ENCODE data around the gene SLC51A. TPM values are rescaled to one million over a fixed set of nuclear protein-coding genes. Genes with fewer than 3 reads are reported as not detected.

SLC51A gene
- total RNA-seq, 2 donors from 2014 or later = not detected

DNA sequence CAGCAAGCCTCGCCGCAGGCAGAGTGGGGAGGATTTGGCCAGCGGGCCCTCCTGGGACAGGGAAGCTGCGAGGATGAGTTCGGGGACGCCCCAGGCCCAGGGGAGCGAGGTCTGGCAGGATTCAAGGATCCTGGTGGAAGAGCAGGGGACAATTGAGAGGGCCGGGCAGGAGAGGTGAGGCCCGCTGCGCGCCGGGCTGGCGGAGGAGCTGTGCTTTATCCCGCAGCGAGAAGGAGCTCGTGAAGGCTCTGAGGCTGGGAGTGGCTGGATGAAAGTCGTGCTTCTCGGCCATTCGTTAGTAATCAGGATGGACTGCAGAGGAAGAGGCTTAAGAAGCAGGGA is 3.6 kb downstream of the SLC51A start:
- peak overlapping the region; percentile 80 to 91 for H3K27ac Mint-ChIP-seq
- DNase-seq (ENCODE audit: low spot score in 2 of 2) = no peak

DNA sequence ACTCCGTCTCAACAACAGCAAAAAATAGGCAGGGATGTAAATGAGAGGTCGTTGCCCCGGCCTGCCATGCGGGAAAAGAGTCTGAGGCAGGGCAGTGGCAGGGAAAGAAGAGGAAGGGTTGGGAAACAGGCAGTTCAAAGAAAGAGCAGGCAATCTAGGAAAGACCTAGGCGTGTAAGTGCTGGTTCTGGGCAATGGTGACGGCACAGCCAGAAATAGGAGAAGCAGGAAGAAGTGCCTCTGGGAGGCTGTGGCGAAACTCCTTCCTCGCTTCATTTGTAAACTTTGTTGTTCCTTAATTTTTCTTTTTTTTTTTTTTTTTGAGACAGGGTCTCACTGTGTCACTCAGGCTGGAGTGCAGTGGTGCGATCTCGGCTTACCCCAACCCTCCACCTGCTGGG is 4.3 kb downstream of the SLC51A start:
- ATAC-seq (no peak), DNase-seq (ENCODE audit: low spot score in 2 of 2) (no peak)
- Mint-ChIP-seq H3K9me3 (no peaks in the 10 kb centered on the region), H3K36me3 (no peaks in the 10 kb centered on the region), H3K27ac (peak overlapping the region in 1 of 2 donors; percentile 79)

More for the DNA sequence above, 3.6 kb downstream of the SLC51A start:
- Mint-ChIP-seq H3K9me3 (no peaks in the 10 kb centered on the region), H3K36me3 (no peaks in the 10 kb centered on the region)
- ATAC-seq = no peak

DNA sequence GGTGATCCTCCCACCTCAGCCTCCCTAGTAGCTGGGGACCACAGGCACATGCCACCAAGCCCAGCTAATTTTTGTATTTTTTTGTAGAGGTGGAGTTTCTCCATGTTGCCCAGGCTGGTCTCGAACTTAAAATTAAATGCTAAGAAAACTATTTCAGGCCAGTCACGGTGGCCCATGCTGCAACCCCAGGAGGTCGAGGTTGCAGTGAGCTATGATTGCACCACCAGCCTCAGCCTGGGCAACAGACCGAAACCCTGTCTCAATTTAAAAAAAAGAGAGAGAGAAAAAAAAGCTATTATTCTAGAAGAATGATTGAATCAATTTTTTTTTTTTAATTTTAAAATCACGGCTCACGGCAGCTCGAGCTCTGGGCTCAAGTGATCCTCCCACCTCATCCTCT is 4.7 kb downstream of the SLC51A start:
- Mint-ChIP-seq H3K36me3 (no peaks in the 10 kb centered on the region), H3K27ac (no peak overlapping the region), H3K9me3 (no peaks in the 10 kb centered on the region)
- no peak for DNase-seq (ENCODE audit: low spot score in 2 of 2)
- no peak for ATAC-seq

DNA sequence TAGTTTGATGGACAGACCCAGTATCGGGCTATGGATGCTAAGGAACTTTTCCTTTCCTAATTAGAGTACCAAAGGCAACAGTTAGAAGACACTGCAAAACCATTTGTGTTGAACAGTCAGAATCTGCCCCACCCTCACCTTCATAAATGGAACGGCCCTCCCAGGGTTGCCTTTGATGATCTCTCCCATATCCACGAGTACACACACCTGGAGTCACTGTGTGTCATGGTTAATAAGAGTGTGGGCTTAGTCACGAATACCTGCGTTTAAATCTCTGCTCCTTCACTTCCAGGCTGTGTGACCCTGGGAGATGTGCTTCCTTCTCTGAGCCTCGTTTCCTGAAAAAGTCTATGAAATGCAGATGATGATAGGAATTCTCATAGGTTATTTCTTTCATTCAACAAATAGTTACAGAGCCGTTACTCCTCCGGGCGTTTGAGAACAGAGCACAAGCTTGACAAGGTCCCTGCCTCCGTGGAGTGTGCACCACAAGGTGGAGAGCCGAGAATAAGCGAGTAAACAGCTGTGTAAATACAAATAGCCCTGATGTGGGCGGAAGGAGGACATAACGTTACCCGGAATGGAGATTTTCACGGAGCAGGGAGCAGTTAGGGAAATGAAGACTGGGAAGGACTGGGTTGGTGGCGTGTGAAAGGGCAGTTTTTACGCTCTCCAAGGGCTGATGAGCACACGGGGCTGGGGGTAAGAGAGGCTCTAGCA is 6.7 kb downstream of the SLC51A start:
- no peak for ATAC-seq
- Mint-ChIP-seq H3K9me3 (no peaks in the 10 kb centered on the region), H3K27ac (no peak overlapping the region), H3K36me3 (no peaks in the 10 kb centered on the region)
- no peak for DNase-seq (ENCODE audit: low spot score in 2 of 2)

DNA sequence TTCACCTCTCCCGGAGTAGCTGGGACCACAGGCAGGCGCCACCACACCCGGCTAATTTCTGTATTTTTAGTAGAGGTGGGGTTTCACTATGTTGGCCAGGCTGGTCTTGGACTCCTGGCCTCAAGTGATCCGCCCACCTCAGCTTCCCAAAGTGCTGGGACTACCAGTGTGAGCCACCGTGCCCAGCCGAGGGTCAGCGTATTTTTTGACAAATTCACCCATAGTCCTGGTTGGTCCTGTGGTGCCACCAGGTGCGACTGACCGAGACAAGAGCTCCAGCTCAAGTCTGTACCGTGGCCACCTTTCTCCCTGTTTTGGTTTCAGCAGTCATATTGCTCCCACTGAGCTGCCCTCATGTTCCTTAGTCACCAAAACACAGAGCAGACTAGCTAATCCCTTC is 8.8 kb downstream of the SLC51A start:
- no peak for DNase-seq (ENCODE audit: low spot score in 2 of 2)
- Mint-ChIP-seq H3K27ac (no peak overlapping the region), H3K36me3 (no peaks in the 10 kb centered on the region), H3K9me3 (no peaks in the 10 kb centered on the region)
- ATAC-seq = no peak

DNA sequence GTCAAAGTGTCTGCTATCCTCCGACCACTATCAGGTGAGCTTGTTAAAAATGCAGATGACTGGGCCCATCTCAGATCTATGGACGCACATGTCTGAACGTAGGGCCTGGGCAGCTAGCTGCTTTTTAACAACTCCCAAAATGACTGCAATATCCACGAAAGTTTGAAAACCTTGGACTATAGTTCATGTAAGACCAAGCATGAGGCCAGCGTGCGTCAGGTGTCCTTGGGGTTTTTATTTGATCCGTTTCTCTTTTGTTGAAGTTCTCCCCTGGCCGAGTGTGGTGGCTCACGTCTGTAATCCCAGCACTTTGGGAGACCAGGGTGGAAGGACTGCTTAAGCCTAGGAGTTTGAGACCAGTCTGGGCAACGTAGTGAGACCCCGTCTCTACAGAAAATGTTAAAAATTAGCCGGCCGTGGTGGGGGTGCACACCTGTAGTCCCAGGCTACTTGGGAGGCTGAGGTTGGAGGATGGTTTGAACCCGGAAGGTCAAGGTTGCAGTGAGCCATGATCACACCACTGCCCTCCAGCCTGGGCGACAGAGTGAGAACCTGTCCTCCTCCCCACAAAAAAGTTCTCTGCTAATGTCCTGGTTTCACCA is 9.5 kb downstream of the SLC51A start:
- ATAC-seq (no peak), DNase-seq (ENCODE audit: low spot score in 2 of 2) (no peak)
- Mint-ChIP-seq H3K27ac (no peak overlapping the region), H3K36me3 (no peaks in the 10 kb centered on the region), H3K9me3 (no peaks in the 10 kb centered on the region)

DNA sequence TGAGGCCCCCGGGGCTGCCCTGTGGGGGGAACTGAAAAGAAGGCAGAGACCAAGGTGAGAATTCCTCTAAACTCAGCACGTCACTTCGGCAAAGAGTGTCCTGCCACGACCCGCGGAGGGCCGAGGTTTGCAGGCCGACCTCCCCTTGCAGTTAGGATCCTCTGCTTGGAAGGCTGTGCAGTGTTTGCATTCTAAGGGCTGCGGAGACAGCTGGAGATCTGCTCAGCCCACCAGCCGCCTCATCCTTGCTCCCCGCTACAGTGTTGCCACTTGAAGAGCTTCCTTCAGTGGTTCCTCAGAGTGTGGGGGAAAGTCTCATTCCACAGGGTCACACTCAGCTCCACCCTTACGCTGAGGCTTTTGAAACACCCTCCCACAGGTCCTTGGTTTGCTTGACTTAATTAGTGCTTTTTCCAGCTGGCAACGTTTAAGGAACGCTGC is 10.8 kb downstream of the SLC51A start:
- DNase-seq (ENCODE audit: low spot score in 2 of 2) (no peak), ATAC-seq (peak in 1 of 2 donors; percentile 7)
- H3K9me3 Mint-ChIP-seq = no peaks in the 10 kb centered on the region
- H3K27ac Mint-ChIP-seq = no peak overlapping the region
- no peaks in the 10 kb centered on the region for H3K36me3 Mint-ChIP-seq

DNA sequence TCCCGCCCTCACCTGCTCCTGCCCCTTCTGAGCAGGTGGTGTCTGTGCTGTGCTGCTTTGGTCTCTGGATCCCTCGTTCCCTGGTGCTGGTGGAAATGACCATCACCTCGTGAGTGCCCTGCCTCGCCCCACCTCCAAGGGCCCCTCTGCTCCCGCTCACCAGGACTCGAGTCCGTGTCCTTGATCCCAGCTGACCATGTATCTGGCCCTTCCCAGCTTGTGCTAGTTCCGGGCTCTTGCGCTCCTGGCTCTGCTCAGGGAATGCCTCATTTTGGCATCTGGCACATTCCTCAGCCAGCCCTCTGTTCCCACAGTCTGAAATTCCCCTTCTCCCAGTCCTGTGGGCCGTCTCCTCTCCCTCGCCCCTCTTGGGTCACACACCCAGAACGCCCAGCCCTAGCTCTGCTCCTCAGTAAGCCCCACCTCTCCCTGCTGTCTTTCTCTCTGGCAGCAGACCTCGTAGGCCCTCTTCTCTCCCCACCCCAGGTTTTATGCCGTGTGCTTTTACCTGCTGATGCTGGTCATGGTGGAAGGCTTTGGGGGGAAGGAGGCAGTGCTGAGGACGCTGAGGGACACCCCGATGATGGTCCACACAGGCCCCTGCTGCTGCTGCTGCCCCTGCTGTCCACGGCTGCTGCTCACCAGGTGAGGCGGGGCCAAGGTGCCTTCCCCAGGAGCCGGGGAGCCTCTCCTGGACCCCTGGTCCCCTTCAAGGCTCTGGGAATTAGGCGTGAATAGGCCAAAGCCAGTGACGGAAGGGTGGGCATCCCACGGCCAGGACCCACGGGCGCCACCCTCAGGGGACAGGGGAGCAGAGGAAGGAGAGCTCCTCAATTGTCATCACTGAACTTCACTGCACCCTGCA is 11.5 kb downstream of the SLC51A start:
- H3K36me3 Mint-ChIP-seq = no peaks in the 10 kb centered on the region
- H3K9me3 Mint-ChIP-seq = no peaks in the 10 kb centered on the region
- peak in 1 of 2 donors; percentile 11 for ATAC-seq
- H3K27ac Mint-ChIP-seq = peak overlapping the region in 1 of 2 donors; percentile 29
- no peak for DNase-seq (ENCODE audit: low spot score in 2 of 2)

DNA sequence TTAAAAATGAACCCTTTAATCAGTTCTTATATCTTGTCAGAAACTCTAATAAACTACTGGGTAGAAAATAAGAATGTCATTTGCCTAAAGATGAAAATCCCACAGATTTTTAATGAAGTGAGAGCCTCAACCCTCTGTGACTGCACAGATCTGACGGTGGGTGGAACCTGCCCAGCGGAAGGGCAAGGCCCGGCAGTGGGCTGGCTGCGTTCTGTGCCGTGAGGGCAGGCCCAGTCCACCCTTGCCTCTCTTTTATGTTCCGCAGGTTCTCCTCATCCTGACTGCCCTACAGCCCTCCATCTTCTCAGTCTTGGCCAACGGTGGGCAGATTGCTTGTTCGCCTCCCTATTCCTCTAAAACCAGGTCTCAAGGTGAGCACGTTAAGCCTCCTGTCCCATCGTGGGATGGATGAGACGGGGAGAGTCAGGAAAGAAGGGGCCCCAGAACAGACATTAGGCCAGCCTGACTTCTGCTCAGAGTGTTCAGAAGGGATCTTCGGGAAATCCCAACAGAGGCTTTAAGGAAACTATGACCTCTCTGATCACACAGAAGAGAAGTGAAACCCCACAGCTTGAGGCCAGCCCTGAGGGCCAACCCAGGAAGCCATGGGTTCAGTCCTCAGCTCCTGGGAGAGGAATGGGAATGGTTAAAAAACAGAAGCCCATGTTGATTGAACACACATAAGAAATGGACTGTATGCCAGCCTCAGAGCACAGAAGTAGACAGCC is 16.0 kb downstream of the SLC51A start:
- H3K27ac Mint-ChIP-seq = peak overlapping the region in 1 of 2 donors; percentile 67

DNA sequence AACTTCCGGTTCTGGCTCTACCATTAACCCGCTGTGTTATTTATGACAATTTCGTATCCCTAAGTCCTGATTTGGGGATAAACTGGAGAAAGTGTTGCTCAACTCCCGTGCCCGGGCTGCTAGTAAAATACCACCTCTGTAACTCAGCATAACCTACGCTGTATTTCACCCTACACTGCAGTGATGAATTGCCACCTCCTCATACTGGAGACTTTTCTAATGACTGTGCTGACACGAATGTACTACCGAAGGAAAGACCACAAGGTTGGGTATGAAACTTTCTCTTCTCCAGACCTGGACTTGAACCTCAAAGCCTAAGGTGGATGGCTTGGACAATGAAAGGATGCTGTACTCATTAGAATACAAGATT is 16.5 kb downstream of the SLC51A start:
- DNase-seq (ENCODE audit: low spot score in 2 of 2) (no peak), ATAC-seq (peak; percentile 65 to 79)
- Mint-ChIP-seq H3K9me3 (no peaks in the 10 kb centered on the region), H3K27ac (peak overlapping the region in 1 of 2 donors; percentile 67), H3K36me3 (no peaks in the 10 kb centered on the region)

More for the DNA sequence above, 16.0 kb downstream of the SLC51A start:
- ATAC-seq (peak; percentile 65), DNase-seq (ENCODE audit: low spot score in 2 of 2) (no peak)
- Mint-ChIP-seq H3K9me3 (no peaks in the 10 kb centered on the region), H3K36me3 (no peaks in the 10 kb centered on the region)

DNA sequence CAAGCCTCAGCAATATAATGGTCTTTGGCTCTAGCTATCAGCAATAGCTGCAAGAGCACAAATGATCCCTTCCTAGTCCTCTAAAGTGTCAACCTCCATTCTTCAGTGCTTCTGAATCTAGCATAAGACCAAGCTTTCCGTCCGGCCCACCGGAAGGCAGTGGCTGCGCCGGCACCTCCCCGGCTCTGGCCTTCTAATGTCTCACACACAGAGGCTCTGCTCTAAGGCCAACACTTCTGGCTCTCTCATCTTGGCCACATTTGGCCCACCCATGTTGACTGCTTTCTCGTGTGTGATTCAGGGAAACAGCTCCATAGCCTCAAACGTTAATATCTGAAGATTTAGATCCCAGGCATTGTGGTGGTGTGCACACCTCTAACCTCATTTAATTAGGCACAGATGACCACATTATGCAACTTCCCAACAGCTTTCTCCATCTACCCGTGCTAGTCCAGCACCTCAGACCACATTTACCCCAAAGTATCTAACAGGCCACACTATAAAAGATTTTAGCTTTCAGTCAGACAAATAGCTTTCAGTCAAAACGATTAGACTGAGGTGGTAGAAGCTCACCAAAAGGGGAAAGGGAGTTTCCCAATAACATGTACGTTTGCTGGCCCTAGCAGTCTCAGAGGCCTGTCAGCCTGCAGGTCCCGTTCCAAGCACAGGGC is 19.3 kb downstream of the SLC51A start:
- no peaks in the 10 kb centered on the region for H3K36me3 Mint-ChIP-seq
- ATAC-seq (no peak), DNase-seq (ENCODE audit: low spot score in 2 of 2) (no peak)
- H3K9me3 Mint-ChIP-seq = no peaks in the 10 kb centered on the region
- peak overlapping the region in 1 of 2 donors; percentile 31 for H3K27ac Mint-ChIP-seq

DNA sequence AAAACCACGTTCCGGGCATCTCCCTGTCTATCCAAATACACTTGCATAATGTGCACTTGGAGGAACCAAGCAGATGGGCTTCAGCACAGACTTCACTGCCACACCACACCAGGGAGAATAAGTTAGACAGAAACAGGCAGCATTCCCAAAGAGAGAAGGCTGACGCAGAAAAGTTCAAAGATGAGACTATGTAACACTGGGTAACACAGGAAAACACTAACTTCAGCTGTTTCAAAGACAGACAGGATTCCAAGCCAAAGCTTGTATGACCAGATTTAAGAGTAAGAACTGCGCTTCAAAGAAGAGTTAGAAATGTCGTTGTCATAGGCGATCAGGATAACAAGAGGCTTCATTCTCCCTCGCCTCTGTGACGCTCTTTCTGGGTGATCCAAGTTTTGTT is 19.9 kb downstream of the SLC51A start:
- Mint-ChIP-seq H3K36me3 (peaks cover 0 to under 1% of the 10 kb centered on the region in 2 donors), H3K27ac (peak overlapping the region in 1 of 2 donors; percentile 18), H3K9me3 (no peaks in the 10 kb centered on the region)
- DNase-seq (ENCODE audit: low spot score in 2 of 2) (no peak), ATAC-seq (no peak)

DNA sequence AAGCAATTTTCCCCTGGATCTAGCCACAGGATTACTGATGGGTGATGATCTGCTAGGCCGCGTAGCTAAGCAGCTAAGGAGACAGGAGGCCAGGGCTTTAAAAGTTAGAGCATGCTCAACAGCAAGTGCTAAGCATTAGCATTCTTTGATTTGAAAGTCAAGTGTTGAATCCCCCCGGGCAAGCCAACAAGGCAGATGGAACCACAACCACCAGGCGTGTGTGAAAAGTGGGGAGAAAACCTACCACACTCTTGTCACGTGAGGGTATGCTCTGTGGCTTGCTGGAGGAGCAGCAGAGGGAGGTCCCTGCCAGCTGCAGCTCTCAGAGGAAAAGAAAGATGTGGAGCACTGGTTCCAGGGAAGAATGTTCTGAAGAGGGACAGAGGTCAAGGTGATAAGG is 20.9 kb downstream of the SLC51A start:
- Mint-ChIP-seq H3K9me3 (no peaks in the 10 kb centered on the region), H3K27ac (no peak overlapping the region), H3K36me3 (peaks cover 0 to 5% of the 10 kb centered on the region in 2 donors)
- DNase-seq (ENCODE audit: low spot score in 2 of 2) (no peak), ATAC-seq (no peak)

DNA sequence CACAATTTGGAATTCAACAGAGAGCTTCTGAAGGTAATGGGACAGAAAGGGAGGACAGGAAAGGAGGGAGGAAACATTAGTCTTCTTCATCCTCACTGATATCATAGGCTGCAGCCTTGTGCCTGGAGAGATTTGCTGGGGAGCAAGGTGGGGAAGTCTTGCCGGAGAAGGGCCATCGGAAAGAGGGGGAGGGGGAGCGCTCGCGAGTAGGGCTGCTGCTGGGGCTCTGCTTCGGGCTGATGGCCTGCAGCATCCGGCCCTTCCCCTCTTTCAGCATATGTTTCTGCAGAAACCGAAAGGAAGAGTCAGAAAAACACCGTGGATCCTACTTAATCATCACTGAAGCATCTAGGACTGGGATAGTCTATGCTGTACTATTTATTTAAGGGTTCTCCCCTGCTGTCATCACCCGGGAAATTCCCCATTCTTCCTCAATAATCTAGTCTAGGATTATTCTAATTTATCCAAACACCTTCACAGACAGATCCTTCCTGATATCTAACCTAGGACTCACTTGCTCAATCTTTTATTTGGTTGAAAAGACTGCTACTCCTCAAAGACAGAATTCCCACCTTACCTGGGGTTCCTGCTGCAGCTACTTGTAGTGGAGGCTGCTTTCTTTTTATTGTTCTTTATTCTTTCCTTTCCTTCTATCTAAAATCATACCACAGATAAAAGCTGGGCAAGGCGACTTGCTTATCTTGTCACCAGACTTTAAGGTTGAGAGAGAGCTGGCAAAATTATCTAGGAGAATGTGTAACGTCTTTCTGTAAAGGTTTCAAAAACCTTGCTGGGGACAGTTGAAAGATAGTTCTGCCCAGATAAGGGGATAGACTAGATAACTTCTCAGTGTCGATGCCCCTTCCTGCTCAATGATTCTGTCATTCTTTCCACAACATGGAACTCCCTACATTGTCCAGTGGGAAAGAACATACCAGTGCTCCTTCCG is 22.6 kb downstream of the SLC51A start:
- DNase-seq (ENCODE audit: low spot score in 2 of 2) (no peak), ATAC-seq (no peak)
- peaks cover 0 to 5% of the 10 kb centered on the region in 2 donors for H3K36me3 Mint-ChIP-seq
- H3K27ac Mint-ChIP-seq = no peak overlapping the region
- no peaks in the 10 kb centered on the region for H3K9me3 Mint-ChIP-seq

DNA sequence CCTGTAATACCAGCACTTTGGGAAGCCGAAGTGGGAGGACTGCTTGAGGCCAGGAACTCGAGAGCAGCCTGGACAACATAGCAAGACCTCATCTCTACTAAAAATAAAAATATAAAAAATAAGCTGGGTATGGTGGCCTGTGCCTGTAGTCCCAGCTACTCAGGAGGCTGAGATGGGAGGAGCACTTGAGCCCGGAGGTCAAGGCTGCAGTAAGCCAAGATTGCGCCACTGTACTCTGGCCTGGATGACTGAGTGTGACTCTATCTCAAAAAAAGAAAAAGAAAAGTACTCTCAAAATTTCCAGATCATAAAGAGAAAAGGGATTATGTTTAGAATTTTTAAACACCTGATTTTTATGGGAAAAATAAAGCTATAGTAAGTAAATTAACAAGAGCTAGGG is 24.1 kb downstream of the SLC51A start:
- peaks cover 0 to 5% of the 10 kb centered on the region in 2 donors for H3K36me3 Mint-ChIP-seq

More for the DNA sequence above, 24.1 kb downstream of the SLC51A start:
- Mint-ChIP-seq H3K27ac (peak overlapping the region in 1 of 2 donors; percentile 30), H3K9me3 (no peaks in the 10 kb centered on the region)
- no peak for DNase-seq (ENCODE audit: low spot score in 2 of 2)
- no peak for ATAC-seq
